GM10266 (cell line): ENCODE measurements around the gene OPRD1.
"Not testable (repeated sequence)": the region's sequence is repeated elsewhere in the genome, so short reads cannot be mapped to it uniquely, and the experiment has no call there.

Experiments
- DNase-seq: peaks from one replicate; pipeline ENCODE4 v3.0.0; 2012; ENCODE audit errors: extremely low spot score
- TF ChIP-seq, protein P1 (sequence below): IDR thresholded peaks from 2 replicates; pipeline ENCODE4 v1.5.1; 2012; ENCODE audit warnings: mild to moderate bottlenecking, low read depth; ENCODE audit not compliant: control insufficient read depth, insufficient read depth; ENCODE audit errors: missing control alignments

Gene OPRD1

GRCh38 chr1:28815533-28816185, 3.7 kb downstream of the OPRD1 start:
- TF ChIP-seq, protein P1, sequence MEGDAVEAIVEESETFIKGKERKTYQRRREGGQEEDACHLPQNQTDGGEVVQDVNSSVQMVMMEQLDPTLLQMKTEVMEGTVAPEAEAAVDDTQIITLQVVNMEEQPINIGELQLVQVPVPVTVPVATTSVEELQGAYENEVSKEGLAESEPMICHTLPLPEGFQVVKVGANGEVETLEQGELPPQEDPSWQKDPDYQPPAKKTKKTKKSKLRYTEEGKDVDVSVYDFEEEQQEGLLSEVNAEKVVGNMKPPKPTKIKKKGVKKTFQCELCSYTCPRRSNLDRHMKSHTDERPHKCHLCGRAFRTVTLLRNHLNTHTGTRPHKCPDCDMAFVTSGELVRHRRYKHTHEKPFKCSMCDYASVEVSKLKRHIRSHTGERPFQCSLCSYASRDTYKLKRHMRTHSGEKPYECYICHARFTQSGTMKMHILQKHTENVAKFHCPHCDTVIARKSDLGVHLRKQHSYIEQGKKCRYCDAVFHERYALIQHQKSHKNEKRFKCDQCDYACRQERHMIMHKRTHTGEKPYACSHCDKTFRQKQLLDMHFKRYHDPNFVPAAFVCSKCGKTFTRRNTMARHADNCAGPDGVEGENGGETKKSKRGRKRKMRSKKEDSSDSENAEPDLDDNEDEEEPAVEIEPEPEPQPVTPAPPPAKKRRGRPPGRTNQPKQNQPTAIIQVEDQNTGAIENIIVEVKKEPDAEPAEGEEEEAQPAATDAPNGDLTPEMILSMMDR, result no peak
- no peak for DNase-seq

- DNase-seq, result no peak
- TF ChIP-seq, protein P1, result no peak
Measured at GRCh38 chr1:28817133-28817532, 5.2 kb downstream of the OPRD1 start.

DNA sequence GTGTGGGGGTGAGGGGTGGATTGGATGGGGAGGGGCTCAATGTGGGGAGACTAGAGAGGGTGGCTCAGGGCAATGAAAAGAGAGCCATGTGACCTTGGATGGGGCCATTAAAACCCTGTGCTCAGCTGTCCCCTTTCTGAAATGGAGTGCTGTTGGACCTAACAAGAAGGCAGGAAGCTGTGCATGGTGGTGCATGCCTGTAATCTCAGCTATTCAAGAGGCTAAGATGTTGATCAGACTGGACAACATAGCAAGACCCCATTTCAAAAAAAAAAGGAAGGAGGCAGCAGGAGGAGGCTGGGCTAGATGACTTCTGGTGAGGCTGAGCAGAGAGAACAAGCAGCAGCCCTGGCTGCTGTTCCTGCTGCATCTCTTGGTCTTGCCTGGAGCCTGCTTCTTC, 7.0 kb downstream of the OPRD1 start:
- DNase-seq, result no peak
- TF ChIP-seq, protein P1, result no peak

GRCh38 chr1:28822799-28823198, 10.8 kb downstream of the OPRD1 start:
- TF ChIP-seq, protein P1, result no peak
- no peak for DNase-seq

- DNase-seq, result not testable (repeated sequence)
Measured at GRCh38 chr1:28824061-28824460, 12.1 kb downstream of the OPRD1 start.

- not testable (repeated sequence) for DNase-seq
Measured at GRCh38 chr1:28828227-28828858, 16.4 kb downstream of the OPRD1 start.

GRCh38 chr1:28830814-28831213, 18.8 kb downstream of the OPRD1 start:
- TF ChIP-seq, protein P1, result no peak
- no peak for DNase-seq

- TF ChIP-seq, protein P1, result no peak
- no peak for DNase-seq
Measured at GRCh38 chr1:28832966-28833365, 21.0 kb downstream of the OPRD1 start.
